IPS-15b (cell line): ENCODE data around the gene CEP120.

Experiments used
- H3K27me3 ChIP-seq: one replicate; pipeline ENCODE4 v1.6.1; 2013; ENCODE audit warnings: low read length; ENCODE audit not compliant: control insufficient read depth, insufficient read depth
- H3K36me3 ChIP-seq: one replicate; pipeline ENCODE4 v1.6.1; 2013; ENCODE audit warnings: low read length; ENCODE audit not compliant: control insufficient read depth, insufficient read depth
- H3K4me1 ChIP-seq: one replicate; pipeline ENCODE4 v1.6.1; 2013; ENCODE audit warnings: mild to moderate bottlenecking, low read length; ENCODE audit not compliant: control insufficient read depth, insufficient read depth
- H3K4me3 ChIP-seq: one replicate; pipeline ENCODE4 v1.5.1; 2013; ENCODE audit warnings: low read depth, low read length
- H3K9ac ChIP-seq: one replicate; pipeline ENCODE4 v1.6.1; 2013; ENCODE audit warnings: low read depth, mild to moderate bottlenecking, low read length
- H3K9me3 ChIP-seq: one replicate; pipeline ENCODE4 v1.6.1; 2013; ENCODE audit warnings: mild to moderate bottlenecking, low read length; ENCODE audit not compliant: control insufficient read depth, insufficient read depth

The CEP120 gene

DNA sequence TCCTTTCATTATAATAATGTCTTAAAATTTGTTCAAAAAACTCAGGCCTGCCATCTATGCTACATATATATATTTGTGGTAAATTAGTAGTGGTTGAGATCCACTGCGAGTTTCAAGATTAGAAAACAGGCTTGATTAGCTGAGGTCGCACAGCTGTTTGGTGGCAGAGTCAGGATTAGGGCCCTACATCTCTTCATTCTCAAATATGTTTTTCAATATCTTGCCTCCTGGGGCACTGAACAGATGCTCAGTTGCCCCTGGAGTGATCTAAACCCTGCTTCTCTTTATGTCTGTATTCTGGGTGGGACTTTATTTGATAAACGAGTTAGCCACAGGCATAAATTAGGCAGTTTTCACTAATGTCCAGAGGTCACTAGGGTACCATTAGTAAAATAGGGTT, 27.8 kb upstream of the CEP120 start:
- Histone ChIP-seq H3K4me1 (no peaks in the 10 kb centered on the region), H3K27me3 (no peaks in the 10 kb centered on the region), H3K36me3 (no peaks in the 10 kb centered on the region), H3K4me3 (no peak overlapping the region), H3K9ac (no peak overlapping the region), H3K9me3 (no peaks in the 10 kb centered on the region)

DNA sequence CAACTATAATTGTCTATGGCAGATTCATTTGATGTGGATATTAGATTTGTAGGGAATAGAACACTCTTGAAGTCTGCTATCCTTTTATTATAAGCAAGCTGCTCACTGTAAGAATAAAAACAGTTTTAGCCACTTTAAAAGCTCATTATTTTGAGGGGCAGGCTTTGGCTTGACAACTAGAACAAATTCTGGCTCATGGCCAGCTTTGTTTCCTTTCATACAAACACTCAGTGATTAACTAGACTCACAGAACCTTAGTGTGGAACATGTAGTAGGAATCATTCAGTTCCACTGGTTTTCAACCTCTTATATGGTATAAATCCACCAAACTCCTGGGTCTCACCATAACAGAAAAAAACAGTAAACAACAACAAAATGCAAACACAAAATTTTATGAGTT, 27.4 kb upstream of the CEP120 start:
- Histone ChIP-seq H3K9me3 (no peaks in the 10 kb centered on the region), H3K9ac (no peak overlapping the region), H3K27me3 (no peaks in the 10 kb centered on the region), H3K4me3 (no peak overlapping the region), H3K4me1 (no peaks in the 10 kb centered on the region), H3K36me3 (no peaks in the 10 kb centered on the region)

DNA sequence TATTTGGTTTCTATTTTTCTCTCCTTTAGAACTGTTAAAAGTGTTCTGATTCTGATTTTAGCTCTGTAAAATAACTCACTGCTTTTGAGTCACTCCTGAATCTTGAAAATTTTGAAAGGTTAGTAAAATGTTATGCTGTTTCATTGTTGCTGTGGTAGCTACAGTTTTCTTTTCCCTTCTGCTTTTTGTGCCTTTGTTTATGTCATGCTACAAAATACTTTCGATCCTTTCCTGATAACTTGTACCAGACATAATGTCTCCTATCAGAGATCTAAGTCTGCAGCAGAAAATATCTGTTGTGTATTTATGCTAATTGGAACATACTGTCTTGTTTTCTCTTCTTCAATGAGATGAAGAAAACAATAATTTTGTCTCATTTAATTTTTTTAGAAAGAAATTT, 26.9 kb upstream of the CEP120 start:
- H3K4me1 ChIP-seq = no peaks in the 10 kb centered on the region
- no peak overlapping the region for H3K9ac ChIP-seq
- H3K9me3 ChIP-seq = no peaks in the 10 kb centered on the region
- no peaks in the 10 kb centered on the region for H3K36me3 ChIP-seq
- H3K4me3 ChIP-seq = no peak overlapping the region
- H3K27me3 ChIP-seq = no peaks in the 10 kb centered on the region

DNA sequence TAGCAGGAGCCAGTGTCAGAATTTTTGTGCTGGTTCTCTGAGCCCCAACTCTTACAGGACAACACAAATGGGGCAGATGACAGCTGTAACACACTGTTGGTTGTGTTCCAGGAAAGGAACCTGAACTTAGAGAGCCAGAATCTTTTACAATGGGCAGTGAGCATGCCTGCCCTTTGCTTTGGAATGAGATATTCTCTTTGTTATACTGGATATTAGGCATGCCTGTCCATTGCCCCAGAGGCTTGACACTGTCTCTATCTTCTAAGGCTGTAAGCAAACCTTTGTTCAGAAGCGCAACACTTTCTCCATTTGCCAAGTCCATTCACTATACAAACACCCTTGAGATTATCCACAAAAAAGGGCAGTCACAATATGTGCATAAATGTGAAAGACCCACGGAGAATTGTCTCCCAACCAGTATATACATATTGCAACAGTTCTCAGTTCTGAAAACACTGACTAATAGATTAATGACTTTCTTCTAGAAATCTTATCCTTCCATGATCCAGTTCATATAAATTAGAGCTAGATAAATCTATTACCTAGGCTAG, 26.3 kb upstream of the CEP120 start:
- H3K4me1 ChIP-seq = no peaks in the 10 kb centered on the region
- no peak overlapping the region for H3K4me3 ChIP-seq
- no peaks in the 10 kb centered on the region for H3K27me3 ChIP-seq
- no peaks in the 10 kb centered on the region for H3K36me3 ChIP-seq
- H3K9ac ChIP-seq = no peak overlapping the region
- H3K9me3 ChIP-seq = no peaks in the 10 kb centered on the region

DNA sequence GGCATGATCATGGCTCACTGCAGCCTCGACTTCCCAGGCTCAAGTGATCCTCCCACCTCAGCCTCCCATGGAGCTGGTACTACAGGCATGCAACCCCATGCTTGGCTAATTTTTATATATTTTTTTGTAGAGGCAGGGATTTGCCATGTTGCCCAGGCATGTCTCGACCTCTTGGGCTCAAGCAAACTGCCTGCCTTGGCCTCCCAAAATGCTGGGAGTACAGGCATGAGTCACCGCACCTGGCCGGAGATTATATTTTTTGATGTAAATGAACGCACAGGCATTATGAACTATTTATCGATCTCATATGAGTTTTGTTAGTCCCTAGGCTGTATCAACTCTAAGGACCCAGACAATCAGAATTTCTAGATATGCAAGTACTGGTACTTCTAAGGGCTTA, 25.5 kb upstream of the CEP120 start:
- Histone ChIP-seq H3K4me1 (no peaks in the 10 kb centered on the region), H3K9ac (no peak overlapping the region), H3K4me3 (no peak overlapping the region), H3K36me3 (no peaks in the 10 kb centered on the region), H3K9me3 (no peaks in the 10 kb centered on the region), H3K27me3 (no peaks in the 10 kb centered on the region)

DNA sequence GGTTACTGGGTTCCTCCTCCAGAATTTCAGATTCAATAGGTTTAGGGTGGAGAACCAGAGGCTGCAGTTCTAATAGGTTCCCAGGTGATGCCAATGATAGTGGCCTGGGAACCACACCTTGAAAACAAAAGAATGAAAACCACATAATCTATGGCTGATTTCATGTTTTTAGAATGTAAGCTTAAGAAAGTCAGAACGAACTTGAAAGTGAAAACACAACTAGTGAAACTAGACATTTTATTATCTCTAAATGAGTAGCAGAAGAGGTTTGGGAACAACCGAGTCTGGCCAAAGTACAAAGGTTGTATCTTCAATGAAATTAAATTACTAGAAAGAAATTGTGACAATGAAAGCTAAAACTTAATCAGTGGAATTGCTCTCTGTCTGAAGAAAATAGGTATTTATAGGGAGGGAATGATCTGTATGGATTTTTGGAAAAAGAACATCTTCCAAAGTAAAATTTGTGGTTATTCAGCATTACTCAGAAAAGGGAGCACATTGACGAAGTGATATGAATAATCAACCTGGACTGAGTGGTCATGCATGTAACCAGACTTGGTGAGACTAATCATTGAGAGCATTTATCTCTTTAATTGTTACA, 24.9 kb upstream of the CEP120 start:
- Histone ChIP-seq H3K4me1 (no peaks in the 10 kb centered on the region), H3K27me3 (no peaks in the 10 kb centered on the region), H3K9me3 (no peaks in the 10 kb centered on the region), H3K9ac (no peak overlapping the region), H3K36me3 (no peaks in the 10 kb centered on the region), H3K4me3 (no peak overlapping the region)

DNA sequence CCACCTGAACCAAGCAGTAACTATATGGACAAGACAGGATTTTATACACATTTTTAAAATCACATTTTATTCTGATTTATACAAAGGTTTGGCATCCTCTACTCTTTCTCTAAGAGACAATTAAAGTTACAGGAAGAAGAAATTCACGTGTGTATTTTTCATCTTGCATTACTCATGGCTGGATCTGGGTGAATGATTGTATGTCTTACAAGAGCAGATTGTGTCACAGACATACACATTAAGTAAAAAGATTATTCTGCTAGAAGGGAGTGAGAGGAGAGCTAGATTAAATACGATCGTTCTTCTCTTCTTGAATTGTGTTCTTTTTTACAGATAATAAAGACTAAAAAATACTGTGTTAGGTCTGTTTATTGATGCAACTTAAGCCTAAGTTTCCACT, 20.8 kb upstream of the CEP120 start:
- Histone ChIP-seq H3K4me3 (no peak overlapping the region), H3K36me3 (no peaks in the 10 kb centered on the region), H3K9ac (no peak overlapping the region), H3K9me3 (no peaks in the 10 kb centered on the region), H3K4me1 (no peaks in the 10 kb centered on the region), H3K27me3 (peaks cover 2% of the 10 kb centered on the region)

DNA sequence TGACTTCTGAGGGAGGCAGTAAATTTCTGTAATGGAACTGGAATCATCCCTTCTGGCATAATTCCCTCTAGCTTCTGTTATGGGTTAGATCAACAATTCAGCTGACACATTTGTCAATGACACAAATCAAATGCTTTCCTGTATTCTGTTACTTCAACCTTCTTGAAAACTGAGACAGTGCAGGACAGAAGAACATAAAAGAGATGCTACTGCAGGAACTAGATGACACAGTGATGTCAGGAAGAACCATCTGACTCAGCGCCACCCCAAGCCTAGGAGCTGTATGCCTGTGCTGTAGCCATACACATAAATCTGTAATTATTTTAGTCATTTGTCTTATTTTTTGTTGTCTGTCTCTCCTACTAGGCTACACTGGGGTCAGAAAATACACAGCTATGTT, 18.2 kb upstream of the CEP120 start:
- no peaks in the 10 kb centered on the region for H3K4me1 ChIP-seq
- H3K9ac ChIP-seq = no peak overlapping the region
- no peak overlapping the region for H3K4me3 ChIP-seq
- no peaks in the 10 kb centered on the region for H3K36me3 ChIP-seq
- peaks cover 2% of the 10 kb centered on the region for H3K27me3 ChIP-seq
- no peaks in the 10 kb centered on the region for H3K9me3 ChIP-seq

DNA sequence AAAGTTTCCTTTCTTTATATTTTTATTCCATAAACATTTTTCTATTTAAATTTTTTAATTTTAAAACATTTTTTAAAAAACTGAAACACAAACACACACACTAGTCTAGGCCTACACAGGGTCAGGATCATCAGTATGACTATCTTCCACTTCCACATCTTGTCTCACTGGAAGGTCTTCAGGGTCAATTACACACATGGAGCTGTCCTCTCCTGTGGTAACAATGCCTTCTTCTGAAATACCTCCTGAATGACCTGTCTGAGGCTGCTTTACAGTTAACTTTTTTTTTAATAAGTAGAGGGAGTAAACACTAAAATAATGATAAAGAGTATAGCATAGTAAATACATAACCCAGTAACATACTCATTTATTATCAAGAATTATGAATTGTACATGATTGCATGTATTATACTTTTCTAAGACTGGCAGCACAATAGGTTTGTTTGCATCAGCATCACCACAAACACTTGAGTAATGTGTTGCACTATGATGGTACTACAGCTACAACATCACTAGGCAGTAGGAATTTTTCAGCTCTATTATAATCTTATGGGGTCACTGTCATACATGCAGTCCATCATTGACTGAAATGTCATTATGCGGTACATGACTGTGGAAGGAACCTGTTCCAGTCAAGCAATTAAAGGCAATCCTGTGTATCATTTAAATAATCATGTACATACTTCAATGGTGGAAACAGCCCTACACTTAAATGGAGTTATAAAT, 17.4 kb upstream of the CEP120 start:
- H3K9me3 ChIP-seq = no peaks in the 10 kb centered on the region
- H3K4me3 ChIP-seq = no peak overlapping the region
- H3K9ac ChIP-seq = no peak overlapping the region
- peaks cover 4% of the 10 kb centered on the region for H3K4me1 ChIP-seq
- H3K27me3 ChIP-seq = peaks cover 2% of the 10 kb centered on the region
- no peaks in the 10 kb centered on the region for H3K36me3 ChIP-seq

DNA sequence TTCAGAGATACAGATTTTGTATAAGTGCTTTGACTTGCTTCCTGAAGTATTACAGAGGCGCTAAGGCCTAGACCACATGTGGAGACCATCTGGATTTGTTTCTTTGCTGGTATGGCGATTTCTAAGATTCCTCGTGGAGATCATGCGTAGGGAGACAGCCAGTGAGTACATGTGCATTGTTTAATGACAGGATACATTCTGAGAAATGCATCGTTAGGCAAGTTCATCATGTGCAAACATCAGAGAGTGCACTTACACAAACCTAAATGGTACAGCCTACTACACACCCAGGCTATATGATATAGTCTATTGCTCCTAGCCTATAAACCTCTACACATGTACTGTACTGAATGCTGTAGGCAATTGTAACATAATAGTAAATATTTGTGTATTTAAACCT, 16.5 kb upstream of the CEP120 start:
- H3K4me1 ChIP-seq = peaks cover 4% of the 10 kb centered on the region
- no peak overlapping the region for H3K9ac ChIP-seq
- H3K27me3 ChIP-seq = peaks cover 2% of the 10 kb centered on the region
- H3K4me3 ChIP-seq = no peak overlapping the region
- no peaks in the 10 kb centered on the region for H3K36me3 ChIP-seq
- no peaks in the 10 kb centered on the region for H3K9me3 ChIP-seq

DNA sequence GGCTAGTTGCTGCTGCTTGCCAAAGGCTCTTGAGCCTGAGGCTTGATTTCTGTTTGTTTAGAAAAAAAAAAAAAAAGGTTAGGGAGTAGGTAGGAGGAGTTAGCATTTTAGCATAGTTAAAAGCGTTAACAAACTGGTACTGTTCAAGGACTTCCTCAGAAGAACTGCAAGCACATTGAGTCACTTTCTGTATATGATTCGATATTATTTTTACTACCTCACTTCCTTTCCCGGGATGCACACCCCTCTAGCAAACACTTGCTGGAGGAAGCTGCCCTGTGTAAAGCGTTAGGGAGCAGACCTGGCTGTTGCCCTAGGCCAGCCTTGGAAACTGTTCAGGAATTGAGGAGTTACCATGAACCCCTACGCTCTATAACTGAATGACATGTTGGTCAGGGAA, 15.7 kb upstream of the CEP120 start:
- H3K36me3 ChIP-seq = no peaks in the 10 kb centered on the region
- H3K9ac ChIP-seq = no peak overlapping the region
- peaks cover 4% of the 10 kb centered on the region for H3K4me1 ChIP-seq
- H3K9me3 ChIP-seq = no peaks in the 10 kb centered on the region
- peaks cover 2% of the 10 kb centered on the region for H3K27me3 ChIP-seq
- H3K4me3 ChIP-seq = no peak overlapping the region

DNA sequence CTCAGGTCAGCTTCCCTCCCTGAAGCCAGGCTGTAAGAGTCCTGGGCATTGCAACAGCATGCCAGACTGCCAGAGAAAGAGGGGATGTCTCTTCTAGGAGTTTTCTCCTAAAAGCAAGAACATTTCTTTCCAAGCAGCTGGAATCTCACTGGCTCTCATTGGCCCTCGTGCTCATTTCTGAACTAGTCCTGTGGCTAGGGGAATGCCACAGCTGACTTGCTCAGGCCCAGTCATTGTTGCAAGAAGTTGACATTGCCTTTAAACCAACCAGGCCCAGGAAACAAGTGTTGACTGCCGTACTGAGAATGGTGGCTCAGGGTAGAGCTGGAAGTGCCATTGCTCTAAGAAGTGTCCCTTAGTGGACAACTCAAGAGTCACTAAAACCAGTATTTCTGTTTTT, 15.0 kb upstream of the CEP120 start:
- Histone ChIP-seq H3K4me3 (no peak overlapping the region), H3K9me3 (no peaks in the 10 kb centered on the region), H3K9ac (no peak overlapping the region), H3K27me3 (peaks cover 2% of the 10 kb centered on the region), H3K36me3 (no peaks in the 10 kb centered on the region), H3K4me1 (peaks cover 4% of the 10 kb centered on the region)
